Measurements from ENCODE around the gene PGAP1. TPM values are rescaled to one million over a fixed set of nuclear protein-coding genes. Genes with fewer than 3 reads are reported as not detected.

Gene PGAP1
- total RNA-seq, 1 donor from 2014 or later = 12.3 TPM

DNA sequence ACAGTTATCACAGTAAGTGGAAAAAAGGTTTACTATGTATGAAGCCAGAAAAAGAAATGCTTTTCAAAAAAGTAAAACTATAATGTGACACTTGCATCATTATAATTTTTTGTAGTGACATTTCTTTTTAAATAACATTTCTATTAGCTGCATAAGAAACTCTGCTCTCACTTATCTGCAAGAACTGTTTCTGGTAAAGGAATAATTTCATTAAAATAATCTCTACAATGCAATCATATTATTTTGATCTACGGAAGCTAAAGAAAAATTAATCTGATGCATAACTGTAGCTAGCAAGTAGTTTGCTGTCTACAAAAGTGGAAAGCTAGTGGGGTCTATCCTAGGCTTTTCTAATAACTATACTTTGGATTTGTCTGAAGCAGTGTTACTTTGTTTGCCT, 50.1 kb downstream of the PGAP1 start:
- H3K27me3 Mint-ChIP-seq (ENCODE audit: low read depth) = no peaks in the 10 kb centered on the region
- H3K36me3 Mint-ChIP-seq (ENCODE audit: low read depth) = peaks cover 20% of the 10 kb centered on the region
- TF ChIP-seq, protein P1, sequence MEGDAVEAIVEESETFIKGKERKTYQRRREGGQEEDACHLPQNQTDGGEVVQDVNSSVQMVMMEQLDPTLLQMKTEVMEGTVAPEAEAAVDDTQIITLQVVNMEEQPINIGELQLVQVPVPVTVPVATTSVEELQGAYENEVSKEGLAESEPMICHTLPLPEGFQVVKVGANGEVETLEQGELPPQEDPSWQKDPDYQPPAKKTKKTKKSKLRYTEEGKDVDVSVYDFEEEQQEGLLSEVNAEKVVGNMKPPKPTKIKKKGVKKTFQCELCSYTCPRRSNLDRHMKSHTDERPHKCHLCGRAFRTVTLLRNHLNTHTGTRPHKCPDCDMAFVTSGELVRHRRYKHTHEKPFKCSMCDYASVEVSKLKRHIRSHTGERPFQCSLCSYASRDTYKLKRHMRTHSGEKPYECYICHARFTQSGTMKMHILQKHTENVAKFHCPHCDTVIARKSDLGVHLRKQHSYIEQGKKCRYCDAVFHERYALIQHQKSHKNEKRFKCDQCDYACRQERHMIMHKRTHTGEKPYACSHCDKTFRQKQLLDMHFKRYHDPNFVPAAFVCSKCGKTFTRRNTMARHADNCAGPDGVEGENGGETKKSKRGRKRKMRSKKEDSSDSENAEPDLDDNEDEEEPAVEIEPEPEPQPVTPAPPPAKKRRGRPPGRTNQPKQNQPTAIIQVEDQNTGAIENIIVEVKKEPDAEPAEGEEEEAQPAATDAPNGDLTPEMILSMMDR (IDR thresholded peaks at IDR 0.05) = no peak
- DNase-seq (ENCODE audit: low spot score) = no peak
- no peaks in the 10 kb centered on the region for H3K4me1 Mint-ChIP-seq (ENCODE audit: low read depth)
- no peak overlapping the region for H3K27ac Mint-ChIP-seq (ENCODE audit: unreplicated experiment)
- H3K4me3 Mint-ChIP-seq (ENCODE audit: unreplicated experiment) = no peak overlapping the region
- H3K9me3 Mint-ChIP-seq (ENCODE audit: low read depth) = peaks cover 9% of the 10 kb centered on the region

DNA sequence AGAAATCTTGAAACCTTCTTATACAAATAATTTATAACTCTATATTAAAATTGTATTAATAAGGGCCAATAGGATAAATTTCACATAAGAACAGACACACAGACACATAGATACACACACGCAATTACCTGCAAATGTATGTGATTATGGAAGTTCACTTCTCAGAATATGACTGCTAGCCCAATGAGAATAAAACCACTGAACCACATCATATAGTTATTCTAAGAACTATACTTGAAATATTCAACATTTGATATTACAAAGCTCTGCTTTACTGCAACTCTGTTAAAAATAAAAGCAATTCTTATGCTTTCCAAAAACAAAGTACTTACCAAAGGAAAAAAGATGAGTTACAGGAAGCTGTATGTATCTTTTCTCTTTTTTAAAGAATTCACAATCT, 51.1 kb downstream of the PGAP1 start:
- Mint-ChIP-seq H3K27ac (ENCODE audit: unreplicated experiment) (no peak overlapping the region), H3K4me1 (ENCODE audit: low read depth) (no peaks in the 10 kb centered on the region), H3K4me3 (ENCODE audit: unreplicated experiment) (no peak overlapping the region), H3K27me3 (ENCODE audit: low read depth) (no peaks in the 10 kb centered on the region), H3K36me3 (ENCODE audit: low read depth) (peaks cover 12% of the 10 kb centered on the region), H3K9me3 (ENCODE audit: low read depth) (peaks cover 2% of the 10 kb centered on the region)
- TF ChIP-seq, protein P1 (IDR thresholded peaks at IDR 0.05) = no peak
- no peak for DNase-seq (ENCODE audit: low spot score)

DNA sequence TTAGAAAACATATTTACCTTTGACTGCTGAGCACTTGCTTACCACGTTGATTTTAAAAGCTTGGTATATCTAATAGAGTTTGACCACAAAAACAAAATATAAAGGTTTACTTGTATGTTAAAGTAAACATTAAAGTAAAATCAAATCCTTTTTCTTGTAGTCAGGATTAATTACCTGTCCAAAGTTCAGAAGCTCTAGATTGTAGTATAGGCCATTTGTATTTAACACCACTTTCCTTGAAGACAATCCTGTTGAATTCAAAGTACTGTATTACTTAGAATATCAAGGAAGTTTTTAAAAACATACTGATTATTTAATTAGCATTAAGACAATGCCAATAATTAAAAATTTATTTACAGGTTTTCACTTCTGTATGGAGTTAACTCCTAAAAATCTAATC, 53.0 kb downstream of the PGAP1 start:
- DNase-seq (ENCODE audit: low spot score) = no peak
- Mint-ChIP-seq H3K27ac (ENCODE audit: unreplicated experiment) (no peak overlapping the region), H3K27me3 (ENCODE audit: low read depth) (no peaks in the 10 kb centered on the region), H3K9me3 (ENCODE audit: low read depth) (no peaks in the 10 kb centered on the region), H3K36me3 (ENCODE audit: low read depth) (peaks cover 6% of the 10 kb centered on the region), H3K4me1 (ENCODE audit: low read depth) (no peaks in the 10 kb centered on the region), H3K4me3 (ENCODE audit: unreplicated experiment) (no peak overlapping the region)
- TF ChIP-seq, protein P1 (IDR thresholded peaks at IDR 0.05) = no peak

DNA sequence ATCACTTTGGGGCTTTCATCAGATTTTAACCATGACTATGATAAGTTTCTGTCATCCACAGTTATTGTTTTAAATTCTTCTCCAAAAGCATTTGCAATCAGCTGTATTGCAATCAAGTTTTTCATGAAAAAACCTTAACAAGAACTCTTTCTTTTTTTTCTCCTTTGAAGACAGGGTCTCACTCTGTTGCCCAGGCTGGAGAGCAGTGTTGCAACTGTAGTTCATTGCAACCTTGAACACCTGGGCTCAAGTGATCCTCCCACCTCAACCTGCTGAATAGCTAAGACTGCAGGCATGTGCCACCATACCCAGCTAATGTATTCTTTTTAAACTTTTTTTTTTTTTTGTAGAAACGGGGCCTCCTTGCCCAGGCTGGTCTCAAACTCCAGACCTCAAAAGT, 71.9 kb downstream of the PGAP1 start:
- H3K36me3 Mint-ChIP-seq (ENCODE audit: low read depth) = peaks cover 11% of the 10 kb centered on the region
- peaks cover 5% of the 10 kb centered on the region for H3K4me1 Mint-ChIP-seq (ENCODE audit: low read depth)
- TF ChIP-seq, protein P1 (IDR thresholded peaks at IDR 0.05) = no peak
- no peak overlapping the region for H3K27ac Mint-ChIP-seq (ENCODE audit: unreplicated experiment)
- no peak overlapping the region for H3K4me3 Mint-ChIP-seq (ENCODE audit: unreplicated experiment)
- H3K9me3 Mint-ChIP-seq (ENCODE audit: low read depth) = peaks cover 10% of the 10 kb centered on the region
- H3K27me3 Mint-ChIP-seq (ENCODE audit: low read depth) = no peaks in the 10 kb centered on the region
- no peak for DNase-seq (ENCODE audit: low spot score)

DNA sequence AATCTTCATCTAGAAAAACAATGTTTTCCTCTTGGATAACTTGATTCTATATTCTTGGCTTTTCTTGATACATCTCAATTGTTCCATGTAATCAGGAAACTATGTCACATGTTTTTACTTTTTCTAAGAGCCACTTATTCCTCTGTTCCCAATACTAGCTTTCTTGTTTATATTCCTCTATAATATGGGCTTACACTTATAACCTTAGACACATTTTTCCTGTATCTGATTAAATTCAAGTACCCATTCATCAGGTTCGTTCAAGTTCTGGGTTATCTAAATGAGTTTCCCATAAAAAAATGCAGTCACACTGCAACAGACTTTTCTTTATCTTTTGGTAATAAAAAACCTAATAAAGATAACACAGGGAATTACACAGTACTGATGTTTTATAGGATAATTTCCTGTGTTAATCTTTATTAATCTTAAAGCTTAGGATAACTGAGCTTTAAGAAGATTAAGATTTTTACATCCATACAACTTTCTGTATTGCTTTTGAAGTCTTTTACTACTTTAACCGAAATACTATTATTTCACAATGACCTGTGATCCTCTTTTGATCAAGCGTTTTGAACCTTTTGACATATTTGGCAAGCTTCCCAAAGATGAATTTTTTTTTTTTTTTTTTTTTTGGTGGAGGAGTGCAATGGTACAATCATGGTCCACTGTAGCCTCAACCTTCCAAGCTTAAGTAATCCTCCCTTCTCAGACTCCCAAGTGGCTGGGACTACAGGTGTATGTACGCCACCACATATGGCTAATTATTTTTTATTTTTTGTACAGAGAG, 73.0 kb downstream of the PGAP1 start:
- peaks cover 10% of the 10 kb centered on the region for H3K4me1 Mint-ChIP-seq (ENCODE audit: low read depth)
- no peak overlapping the region for H3K27ac Mint-ChIP-seq (ENCODE audit: unreplicated experiment)

More for the DNA sequence above, 73.0 kb downstream of the PGAP1 start:
- no peak for DNase-seq (ENCODE audit: low spot score)
- peaks cover 2% of the 10 kb centered on the region for H3K9me3 Mint-ChIP-seq (ENCODE audit: low read depth)
- H3K27me3 Mint-ChIP-seq (ENCODE audit: low read depth) = no peaks in the 10 kb centered on the region
- TF ChIP-seq, protein P1 (IDR thresholded peaks at IDR 0.05) = no peak
- no peak overlapping the region for H3K4me3 Mint-ChIP-seq (ENCODE audit: unreplicated experiment)
- peaks cover 3% of the 10 kb centered on the region for H3K36me3 Mint-ChIP-seq (ENCODE audit: low read depth)

All from chondrocyte (in vitro differentiated cells).